Kidney (tissue), 14 donors: ENCODE data around the gene CHN2. TPM values are rescaled to one million over a fixed set of nuclear protein-coding genes. Genes with fewer than 3 reads are reported as not detected.

Experiments used
- DNase-seq, 5 donors: peaks; one replicate each; pipeline ENCODE4 v3.0.0-alpha.2; 2013 to 2020
- FAIRE-seq: peaks from 2 replicates; lab custom pipeline; 2012; peaks lifted over from hg19 to GRCh38; lab: Jason Lieb, UNC
- H3K27ac ChIP-seq, 2 donors: one replicate each; pipeline ENCODE4 v1.7.0; 2013; ENCODE audit warnings: low read depth in 2 of 2, low read length in 2 of 2, inconsistent platforms in 1 of 2
- H3K27me3 ChIP-seq: one replicate; pipeline ENCODE4 v1.7.1; 2013; ENCODE audit warnings: low read length, inconsistent platforms; ENCODE audit not compliant: control insufficient read depth, insufficient read depth
- H3K36me3 ChIP-seq, 3 donors: one replicate each; pipeline versions ENCODE4 v1.7.0 to v1.7.1; 2013; ENCODE audit warnings: low read length in 3 of 3, control low read depth in 1 of 3, inconsistent platforms in 1 of 3; ENCODE audit not compliant: insufficient read depth in 3 of 3, control insufficient read depth in 2 of 3
- H3K4me1 ChIP-seq, 3 donors: one replicate each; pipeline versions ENCODE4 v1.7.0 to v1.7.1; 2013; ENCODE audit warnings: low read length in 3 of 3, inconsistent platforms in 1 of 3, low read depth in 1 of 3; ENCODE audit not compliant: control insufficient read depth in 2 of 3, insufficient read depth in 2 of 3
- H3K4me3 ChIP-seq, 3 donors: one replicate each; pipeline versions ENCODE4 v1.7.0 to v1.8.1; 2013; ENCODE audit warnings: low read length in 3 of 3, control low read depth in 1 of 3, inconsistent platforms in 1 of 3
- H3K9ac ChIP-seq, 3 donors: one replicate each; pipeline versions ENCODE4 v1.7.0 to v1.7.1; 2013; ENCODE audit warnings: low read length in 3 of 3, control low read depth in 1 of 3, inconsistent platforms in 1 of 3
- H3K9me3 ChIP-seq, 3 donors: one replicate each; pipeline versions ENCODE4 v1.7.0 to v1.7.1; 2013; ENCODE audit warnings: low read length in 3 of 3, control low read depth in 1 of 3, inconsistent platforms in 1 of 3; ENCODE audit not compliant: control insufficient read depth in 2 of 3, insufficient read depth in 1 of 3
- intact Hi-C: fragments of 100-400 bp; cut with DNase I; formaldehyde crosslinking; loops from one replicate; pipeline ENCODE4 v1.11.1; 2022
- polyA plus RNA-seq: library from polyadenylated mRNA; stranded (reverse); fragments of 350-450 nt; fragmentation: Illumina TruSeq; extraction: RNeasy Lipid Tissue Mini Kit (QIAGEN cat#74804); gene quantifications from one replicate; pipeline ENCODE4 v1.2.3, GENCODE V29; 2014; ENCODE audit warnings: low read depth, low replicate concordance; ENCODE audit not compliant: insufficient read depth
- total RNA-seq: library from RNA; stranded (reverse); fragmentation: NEBNext Ultra II Directional; extraction: Animal tissue kit (Norgen Biotek cat#: 25700); gene quantifications from one replicate; pipeline ENCODE4 v1.2.1, GENCODE V29; 2021
- TF ChIP-seq, protein P1 (sequence below): IDR thresholded peaks from 3 replicates; pipeline ENCODE4 v1.5.1; 2012; ENCODE audit warnings: mild to moderate bottlenecking, moderate library complexity, borderline replicate concordance; ENCODE audit not compliant: insufficient read depth; ENCODE audit errors: extremely low read depth
- donor health status: control.
- donor health status: control.
- donor health status: control.
- donor health status: control.
- donor health status: control.
- donor health status: DM: yes; HTN: yes; CAD: no.
- donor health status: Normal renal cell carcinoma (clear cell type).

The CHN2 gene
- total and polyA plus RNA-seq, 2 donors from 2014 or later, result 7.4 to 22.5 TPM

DNA sequence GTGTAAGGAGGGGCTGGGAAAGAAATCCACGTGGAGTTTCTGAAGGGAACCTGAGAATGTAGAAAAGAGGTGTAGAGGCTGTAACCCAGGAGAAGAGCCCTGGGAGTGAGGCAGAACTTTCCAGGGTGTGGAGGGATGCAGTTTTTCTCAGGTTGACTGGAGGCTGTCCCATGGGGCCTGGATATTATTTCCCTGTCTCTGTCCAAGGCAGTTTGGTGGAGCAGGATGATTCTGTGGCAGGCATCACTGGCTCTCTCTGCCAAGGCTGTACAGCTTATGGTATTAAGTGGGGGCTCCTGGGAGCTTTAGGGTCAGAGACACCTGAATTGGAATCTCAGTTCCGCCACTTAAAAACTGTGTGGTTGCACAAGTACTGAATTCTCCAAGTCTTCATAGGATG is 81.6 kb downstream of the CHN2 start:
- H3K4me1 ChIP-seq, result peaks cover 3 to 20% (median 20%) of the 10 kb centered on the region in 3 donors
- FAIRE-seq, result no peak
- H3K27ac ChIP-seq, result peak overlapping the region in 1 of 2 donors; percentile 23

DNA sequence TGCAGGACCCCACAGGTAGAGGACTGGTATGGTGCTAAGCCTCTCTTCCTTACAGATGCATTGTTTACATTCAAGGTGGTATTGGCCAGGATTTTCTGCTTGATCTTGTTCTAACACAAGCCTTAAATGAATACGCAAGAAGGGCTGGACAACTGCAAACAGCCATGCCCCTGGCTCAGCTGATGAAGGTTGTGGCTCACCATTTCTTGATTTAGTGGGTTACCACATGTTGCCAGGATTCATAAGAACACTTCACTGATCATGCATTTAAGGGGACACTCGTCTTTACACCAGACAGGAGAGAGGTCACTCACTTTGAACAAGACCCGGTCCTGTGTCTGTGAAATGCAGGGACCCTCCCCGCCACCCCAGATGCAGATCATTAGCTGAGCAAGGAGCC is 82.2 kb downstream of the CHN2 start:
- Histone ChIP-seq H3K36me3 (no peaks in the 10 kb centered on the region), H3K4me3 (no peak overlapping the region), H3K27ac (no peak overlapping the region), H3K4me1 (peaks cover 3 to 20% (median 14%) of the 10 kb centered on the region in 3 donors), H3K9me3 (no peaks in the 10 kb centered on the region), H3K9ac (no peak overlapping the region), H3K27me3 (no peaks in the 10 kb centered on the region)
- FAIRE-seq (no peak), DNase-seq (no peak)
- intact Hi-C loops, result no loop called here
- TF ChIP-seq, protein P1, sequence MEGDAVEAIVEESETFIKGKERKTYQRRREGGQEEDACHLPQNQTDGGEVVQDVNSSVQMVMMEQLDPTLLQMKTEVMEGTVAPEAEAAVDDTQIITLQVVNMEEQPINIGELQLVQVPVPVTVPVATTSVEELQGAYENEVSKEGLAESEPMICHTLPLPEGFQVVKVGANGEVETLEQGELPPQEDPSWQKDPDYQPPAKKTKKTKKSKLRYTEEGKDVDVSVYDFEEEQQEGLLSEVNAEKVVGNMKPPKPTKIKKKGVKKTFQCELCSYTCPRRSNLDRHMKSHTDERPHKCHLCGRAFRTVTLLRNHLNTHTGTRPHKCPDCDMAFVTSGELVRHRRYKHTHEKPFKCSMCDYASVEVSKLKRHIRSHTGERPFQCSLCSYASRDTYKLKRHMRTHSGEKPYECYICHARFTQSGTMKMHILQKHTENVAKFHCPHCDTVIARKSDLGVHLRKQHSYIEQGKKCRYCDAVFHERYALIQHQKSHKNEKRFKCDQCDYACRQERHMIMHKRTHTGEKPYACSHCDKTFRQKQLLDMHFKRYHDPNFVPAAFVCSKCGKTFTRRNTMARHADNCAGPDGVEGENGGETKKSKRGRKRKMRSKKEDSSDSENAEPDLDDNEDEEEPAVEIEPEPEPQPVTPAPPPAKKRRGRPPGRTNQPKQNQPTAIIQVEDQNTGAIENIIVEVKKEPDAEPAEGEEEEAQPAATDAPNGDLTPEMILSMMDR, result no peak

More for the DNA sequence above, 81.6 kb downstream of the CHN2 start:
- TF ChIP-seq, protein P1, result no peak
- intact Hi-C loops, result no loop called here
- H3K4me3 ChIP-seq, result no peak overlapping the region
- peak overlapping the region in 1 of 3 donors; percentile 16 for H3K9ac ChIP-seq
- H3K9me3 ChIP-seq, result no peaks in the 10 kb centered on the region
- no peaks in the 10 kb centered on the region for H3K27me3 ChIP-seq
- H3K36me3 ChIP-seq, result no peaks in the 10 kb centered on the region
- peak in 1 of 5 donors; percentile 43 for DNase-seq

DNA sequence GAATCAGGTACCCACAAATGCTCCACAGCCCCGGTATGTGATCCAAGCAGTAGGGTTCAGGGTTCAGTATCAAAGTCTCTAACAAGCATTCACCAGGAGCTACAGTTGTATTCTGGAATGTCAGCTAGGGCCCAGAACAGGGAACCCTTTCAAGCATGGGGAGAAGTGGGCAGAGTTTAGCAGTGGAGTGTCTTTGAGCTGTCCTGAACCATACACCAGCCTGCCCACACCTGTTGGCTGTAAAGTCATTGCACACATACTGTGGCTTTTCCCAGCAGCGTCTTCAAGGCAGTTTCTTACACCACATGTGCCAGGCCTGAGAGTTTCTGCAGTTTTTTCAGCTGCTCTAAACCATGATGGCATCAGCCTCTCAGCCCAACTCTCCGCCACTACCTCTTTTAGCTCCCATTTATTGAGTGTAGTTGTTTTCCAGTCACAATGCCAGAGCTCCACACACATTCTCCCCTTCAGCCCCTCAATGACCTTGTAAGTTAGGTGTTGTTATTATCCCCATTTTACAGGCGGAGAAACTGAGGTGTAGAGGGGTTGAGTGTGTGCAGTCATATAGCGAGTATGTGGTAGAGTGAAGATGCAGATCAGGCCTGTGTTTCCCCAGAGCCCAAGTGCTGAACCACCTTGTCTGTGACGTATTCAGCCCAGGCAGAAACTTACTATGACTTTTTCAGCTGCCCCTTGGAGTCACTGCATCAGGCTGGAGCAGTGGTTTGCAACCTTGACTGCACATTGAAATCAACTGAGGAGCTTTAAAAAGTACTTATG is 83.1 kb downstream of the CHN2 start:
- no peak overlapping the region for H3K27ac ChIP-seq
- intact Hi-C loops, result no loop called here
- H3K9me3 ChIP-seq, result no peaks in the 10 kb centered on the region
- no peaks in the 10 kb centered on the region for H3K27me3 ChIP-seq
- TF ChIP-seq, protein P1, result no peak
- no peak overlapping the region for H3K4me3 ChIP-seq
- H3K36me3 ChIP-seq, result no peaks in the 10 kb centered on the region
- peaks cover 3 to 20% (median 14%) of the 10 kb centered on the region in 3 donors for H3K4me1 ChIP-seq
- FAIRE-seq (no peak), DNase-seq (peak in 1 of 5 donors; percentile 35)
- no peak overlapping the region for H3K9ac ChIP-seq
